Karpas-422 (cell line): ENCODE measurements around the gene SLC1A4. TPM values are rescaled to one million over a fixed set of nuclear protein-coding genes. Genes with fewer than 3 reads are reported as not detected.
A peak's percentile ranks its signal among the peaks of the same experiment; 100 is the strongest.
"Not testable (repeated sequence)": the region's sequence is repeated elsewhere in the genome, so short reads cannot be mapped to it uniquely, and the experiment has no call there.

Source experiments
- DNase-seq: peaks from one replicate; pipeline ENCODE4 v3.0.0-alpha.2; 2015
- H2AFZ ChIP-seq: fragments of 200-600 bp; sonication (generic); 2 replicates; pipeline ENCODE4 v1.6.1; 2014; ENCODE audit warnings: antibody characterized with exemption, low read length, mixed read lengths
- H3K27ac ChIP-seq: fragments of 200-600 bp; sonication (generic); 2 replicates; pipeline ENCODE4 v1.5.1; 2014; ENCODE audit warnings: mild to moderate bottlenecking, low read length, moderate library complexity
- H3K27me3 ChIP-seq: fragments of 200-600 bp; sonication (generic); 2 replicates; pipeline ENCODE4 v1.6.1; 2014; ENCODE audit warnings: low read length, mixed read lengths
- H3K36me3 ChIP-seq: fragments of 200-600 bp; sonication (generic); 2 replicates; pipeline ENCODE4 v1.6.1; 2014; ENCODE audit warnings: low read length, mixed read lengths; ENCODE audit not compliant: insufficient read depth
- H3K4me1 ChIP-seq: fragments of 200-600 bp; sonication (generic); 2 replicates; pipeline ENCODE4 v1.6.1; 2014; ENCODE audit warnings: mild to moderate bottlenecking, low read length, mixed read lengths
- H3K4me2 ChIP-seq: fragments of 200-600 bp; sonication (generic); 2 replicates; pipeline ENCODE4 v1.6.1; 2014; ENCODE audit warnings: low read length, low read depth, mild to moderate bottlenecking; ENCODE audit not compliant: poor library complexity, severe bottlenecking
- H3K4me3 ChIP-seq: fragments of 200-600 bp; sonication (generic); 2 replicates; pipeline ENCODE4 v1.5.1; 2014; ENCODE audit warnings: mild to moderate bottlenecking, antibody characterized with exemption, low read length, mixed read lengths
- H3K79me2 ChIP-seq: fragments of 200-600 bp; sonication (generic); 2 replicates; pipeline ENCODE4 v1.6.1; 2014; ENCODE audit warnings: mild to moderate bottlenecking, low read length, mixed read lengths
- H3K9ac ChIP-seq: fragments of 200-600 bp; sonication (generic); 2 replicates; pipeline ENCODE4 v1.6.0; 2014; ENCODE audit warnings: low read length
- H3K9me2 ChIP-seq: fragments of 200-600 bp; sonication (generic), shearing (Covaris generic); replicated peaks from 2 replicates; pipeline ENCODE4 v1.6.0; 2014; ENCODE audit warnings: mild to moderate bottlenecking, low read length, moderate library complexity; ENCODE audit not compliant: insufficient read depth
- H3K9me3 ChIP-seq: fragments of 300-700, 200-600 bp; sonication (generic); 2 replicates; pipeline ENCODE4 v1.6.1; 2014; ENCODE audit warnings: low read length, mixed read lengths
- H4K20me1 ChIP-seq: fragments of 200-600 bp; sonication (generic); 2 replicates; pipeline ENCODE4 v1.6.1; 2014; ENCODE audit warnings: mild to moderate bottlenecking, antibody characterized with exemption, low read length, low read depth; ENCODE audit not compliant: insufficient read depth
- total RNA-seq: library from RNA; depleted of rRNA; stranded (reverse); fragments of >200 nt; shearing (Covaris generic); gene quantifications from 2 replicates; pipeline ENCODE4 v1.2.3, GENCODE V29; 2014; ENCODE audit warnings: low replicate concordance

Gene SLC1A4
- total RNA-seq, 1 experiment from 2014 or later, result 114 TPM

GRCh38 chr2:65019675-65020195 is 30.5 kb downstream of the SLC1A4 start:
- H3K4me3 ChIP-seq, result no peak overlapping the region
- peaks cover 7% of the 10 kb centered on the region; the same call in 1 of the 2 replicates for H3K79me2 ChIP-seq
- no peaks in the 10 kb centered on the region for H4K20me1 ChIP-seq
- no peaks in the 10 kb centered on the region for H3K9me3 ChIP-seq
- DNase-seq, result no peak
- no peaks in the 10 kb centered on the region for H3K27me3 ChIP-seq
- no peaks in the 10 kb centered on the region for H3K9me2 ChIP-seq
- 0 out of 2 replicates have a peak overlapping the region, but pooled peaks have one; percentile 6 for H3K27ac ChIP-seq
- H2AFZ ChIP-seq, result no peak overlapping the region
- peaks cover 34% of the 10 kb centered on the region for H3K4me1 ChIP-seq
- H3K36me3 ChIP-seq, result peaks cover 95% of the 10 kb centered on the region
- no peak overlapping the region for H3K4me2 ChIP-seq
- H3K9ac ChIP-seq, result no peak overlapping the region

DNA sequence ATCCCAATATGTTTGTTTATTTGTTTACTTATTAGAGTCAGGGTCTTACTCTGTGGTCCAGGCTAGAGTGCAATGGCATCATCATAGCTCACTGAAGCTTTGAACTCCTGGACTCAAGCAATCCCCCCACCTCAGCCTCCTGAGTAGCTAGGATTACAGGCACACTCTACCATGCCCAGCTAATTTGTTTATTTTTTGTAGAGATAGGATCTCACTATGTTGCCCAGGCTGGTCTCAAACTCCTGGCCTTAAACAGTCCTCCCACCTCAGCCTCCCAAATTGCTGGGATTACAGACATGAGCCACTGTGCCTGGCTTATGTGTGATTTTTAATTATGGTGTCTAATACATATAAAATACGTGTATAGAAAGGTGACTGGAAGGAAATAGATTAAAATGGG is 31.1 kb downstream of the SLC1A4 start:
- Histone ChIP-seq H3K27ac (0 out of 2 replicates have a peak overlapping the region, but pooled peaks have one; percentile 98), H3K4me1 (peaks cover 34% of the 10 kb centered on the region), H3K36me3 (peaks cover 90% of the 10 kb centered on the region)
- H3K9ac ChIP-seq, H3K79me2 ChIP-seq, H3K9me3 ChIP-seq, H3K27me3 ChIP-seq, H3K4me3 ChIP-seq, H2AFZ ChIP-seq, H4K20me1 ChIP-seq, H3K9me2 ChIP-seq, H3K4me2 ChIP-seq, DNase-seq: not testable (repeated sequence)

GRCh38 chr2:65020943-65021528 is 31.8 kb downstream of the SLC1A4 start:
- Histone ChIP-seq H3K36me3 (peaks cover 86% of the 10 kb centered on the region), H3K9me2 (no peaks in the 10 kb centered on the region), H3K4me3 (no peak overlapping the region), H3K4me2 (no peak overlapping the region), H3K9me3 (no peaks in the 10 kb centered on the region), H2AFZ (no peak overlapping the region), H3K79me2 (peaks cover 4% of the 10 kb centered on the region; the same call in 1 of the 2 replicates), H4K20me1 (no peaks in the 10 kb centered on the region), H3K4me1 (peaks cover 42% of the 10 kb centered on the region), H3K27me3 (no peaks in the 10 kb centered on the region), H3K9ac (no peak overlapping the region), H3K27ac (peak overlapping the region; percentile 98; the same call in 1 of the 2 replicates)
- DNase-seq, result no peak

GRCh38 chr2:65021709-65022108 is 32.5 kb downstream of the SLC1A4 start:
- Histone ChIP-seq H3K27ac (peak overlapping the region; percentile 98), H3K4me3 (no peak overlapping the region), H3K9me2 (no peaks in the 10 kb centered on the region), H3K4me2 (no peak overlapping the region), H3K4me1 (peaks cover 43% of the 10 kb centered on the region), H3K9ac (no peak overlapping the region), H2AFZ (no peak overlapping the region), H3K9me3 (no peaks in the 10 kb centered on the region), H3K36me3 (peaks cover 80% of the 10 kb centered on the region), H3K79me2 (peaks cover 4% of the 10 kb centered on the region; the same call in 1 of the 2 replicates), H3K27me3 (no peaks in the 10 kb centered on the region), H4K20me1 (no peaks in the 10 kb centered on the region)
- DNase-seq, result no peak

DNA sequence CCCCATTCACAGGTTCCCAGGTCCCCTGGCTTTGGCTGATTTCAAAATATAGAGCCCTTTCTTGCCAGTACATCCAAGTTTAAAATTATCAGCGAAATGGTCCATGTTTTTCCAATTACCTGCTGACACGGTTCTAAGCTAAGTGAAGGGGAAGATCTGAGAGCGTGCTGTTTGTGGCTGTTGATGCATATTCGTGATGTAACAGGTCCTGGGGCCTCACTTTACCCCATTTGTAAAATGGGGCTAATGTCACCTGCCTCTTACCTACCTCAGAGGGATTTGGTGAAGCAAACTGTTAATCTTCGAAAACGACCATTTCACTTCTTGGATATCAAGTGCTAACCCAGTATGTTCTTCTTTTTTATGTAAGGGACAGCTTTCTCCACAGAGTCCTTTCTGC is 33.0 kb downstream of the SLC1A4 start:
- peaks cover 75% of the 10 kb centered on the region for H3K36me3 ChIP-seq
- H3K27me3 ChIP-seq, result no peaks in the 10 kb centered on the region

GRCh38 chr2:65023742-65024141 is 34.5 kb downstream of the SLC1A4 start:
- no peak for DNase-seq
- no peak overlapping the region for H3K4me2 ChIP-seq
- H3K79me2 ChIP-seq, result peaks cover 4% of the 10 kb centered on the region; the same call in 1 of the 2 replicates
- peaks cover 59% of the 10 kb centered on the region for H3K36me3 ChIP-seq
- no peaks in the 10 kb centered on the region for H4K20me1 ChIP-seq
- H3K4me1 ChIP-seq, result peaks cover 56% of the 10 kb centered on the region
- no peaks in the 10 kb centered on the region for H3K9me2 ChIP-seq
- H3K9ac ChIP-seq, result no peak overlapping the region
- H3K27ac ChIP-seq, result peak overlapping the region; percentile 98
- no peak overlapping the region for H3K4me3 ChIP-seq
- H3K27me3 ChIP-seq, result no peaks in the 10 kb centered on the region
- no peaks in the 10 kb centered on the region for H3K9me3 ChIP-seq
- no peak overlapping the region for H2AFZ ChIP-seq

More for the DNA sequence above, 33.0 kb downstream of the SLC1A4 start:
- no peak overlapping the region for H3K4me3 ChIP-seq
- H3K4me1 ChIP-seq, result peaks cover 43% of the 10 kb centered on the region
- H3K9ac ChIP-seq, result no peak overlapping the region
- peaks cover 4% of the 10 kb centered on the region; the same call in 1 of the 2 replicates for H3K79me2 ChIP-seq
- H4K20me1 ChIP-seq, result no peaks in the 10 kb centered on the region
- no peak overlapping the region for H2AFZ ChIP-seq
- DNase-seq, result no peak
- no peaks in the 10 kb centered on the region for H3K9me2 ChIP-seq
- H3K27ac ChIP-seq, result peak overlapping the region; percentile 98
- no peak overlapping the region for H3K4me2 ChIP-seq
- no peaks in the 10 kb centered on the region for H3K9me3 ChIP-seq

GRCh38 chr2:65024149-65024829 is 35.1 kb downstream of the SLC1A4 start:
- H3K4me1 ChIP-seq, result peaks cover 58% of the 10 kb centered on the region
- no peak overlapping the region for H3K4me2 ChIP-seq
- peak overlapping the region; percentile 8; the same call in 1 of the 2 replicates for H3K9ac ChIP-seq
- H3K9me2 ChIP-seq, result no peaks in the 10 kb centered on the region
- DNase-seq, result no peak
- peaks cover 6% of the 10 kb centered on the region for H3K79me2 ChIP-seq
- H2AFZ ChIP-seq, result no peak overlapping the region
- peak overlapping the region; percentile 98 for H3K27ac ChIP-seq
- H3K36me3 ChIP-seq, result peaks cover 54% of the 10 kb centered on the region
- H3K9me3 ChIP-seq, result no peaks in the 10 kb centered on the region
- no peak overlapping the region for H3K4me3 ChIP-seq
- H4K20me1 ChIP-seq, result no peaks in the 10 kb centered on the region
- H3K27me3 ChIP-seq, result no peaks in the 10 kb centered on the region

DNA sequence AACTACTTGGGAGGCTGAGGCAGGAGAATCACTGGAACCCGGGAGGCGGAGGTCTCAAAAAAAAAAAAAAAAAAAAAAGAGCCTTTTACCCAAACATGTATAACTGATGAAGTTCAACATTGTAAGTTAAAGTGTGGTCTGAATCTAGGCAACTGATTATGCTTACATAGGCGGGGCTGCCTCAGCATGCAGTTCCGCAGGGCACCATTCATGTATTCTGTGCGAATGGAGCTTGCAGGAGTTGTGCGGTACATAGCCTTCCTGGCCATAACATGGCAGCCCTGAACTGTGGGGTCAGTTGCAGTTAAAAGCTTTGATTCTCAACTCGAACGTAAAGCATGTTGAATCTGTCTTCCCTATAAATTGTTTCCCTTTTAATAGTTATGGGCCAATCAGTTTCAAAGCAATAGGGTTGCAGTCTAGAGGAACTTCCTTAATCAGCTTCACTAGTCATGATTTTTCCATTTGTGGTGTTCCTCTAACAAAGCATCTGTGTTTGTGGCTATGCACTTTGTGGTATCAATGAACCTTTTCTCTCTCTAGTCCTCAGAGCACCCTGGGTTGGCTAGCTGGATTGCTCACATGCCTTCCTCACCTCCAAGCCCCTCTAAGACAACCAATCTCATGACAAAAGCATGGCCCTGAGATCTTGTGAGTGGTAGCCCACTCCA is 36.4 kb downstream of the SLC1A4 start:
- Histone ChIP-seq H3K4me2 (peak overlapping the region; percentile 95), H3K9ac (peak overlapping the region; percentile 69), H4K20me1 (no peaks in the 10 kb centered on the region), H3K79me2 (peaks cover 11% of the 10 kb centered on the region), H3K27me3 (no peaks in the 10 kb centered on the region), H3K27ac (peak overlapping the region; percentile 98), H3K9me3 (no peaks in the 10 kb centered on the region), H2AFZ (no peak overlapping the region), H3K9me2 (no peaks in the 10 kb centered on the region), H3K4me1 (peaks cover 70% of the 10 kb centered on the region), H3K36me3 (peaks cover 41% of the 10 kb centered on the region), H3K4me3 (no peak overlapping the region)
- peak; percentile 70 for DNase-seq
